Adipocyte (in vitro differentiated cells): Measurements from ENCODE around the gene THBS2.
"Not testable (repeated sequence)": the region's sequence is repeated elsewhere in the genome, so short reads cannot be mapped to it uniquely, and the experiment has no call there.

Experiments
- DNase-seq: peaks from one replicate; pipeline ENCODE4 v3.0.0-alpha.2; 2015; ENCODE audit warnings: low read depth
- H3K27me3 ChIP-seq: replicated peaks from 2 replicates; pipeline ENCODE4 v1.7.0; 2013; ENCODE audit warnings: mild to moderate bottlenecking, low read length, moderate library complexity; ENCODE audit not compliant: control insufficient read depth, insufficient read depth
- H3K36me3 ChIP-seq: 2 replicates; pipeline ENCODE4 v1.7.0; 2013; ENCODE audit warnings: low read length, mild to moderate bottlenecking, moderate library complexity; ENCODE audit not compliant: control insufficient read depth, insufficient read depth, severe bottlenecking
- H3K4me1 ChIP-seq: 2 replicates; pipeline ENCODE4 v1.7.0; 2013; ENCODE audit warnings: mild to moderate bottlenecking, low read length, moderate library complexity; ENCODE audit not compliant: control insufficient read depth, insufficient read depth
- H3K4me3 ChIP-seq: 2 replicates; pipeline ENCODE4 v1.7.0; 2013; ENCODE audit warnings: mild to moderate bottlenecking, low read length, moderate library complexity
- H3K9ac ChIP-seq: 2 replicates; pipeline ENCODE4 v1.7.0; 2013; ENCODE audit warnings: mild to moderate bottlenecking, low read length, moderate library complexity
- H3K9me3 ChIP-seq: 2 replicates; pipeline ENCODE4 v1.7.0; 2013; ENCODE audit warnings: mild to moderate bottlenecking, low read length, moderate library complexity; ENCODE audit not compliant: control insufficient read depth

The THBS2 gene

DNA sequence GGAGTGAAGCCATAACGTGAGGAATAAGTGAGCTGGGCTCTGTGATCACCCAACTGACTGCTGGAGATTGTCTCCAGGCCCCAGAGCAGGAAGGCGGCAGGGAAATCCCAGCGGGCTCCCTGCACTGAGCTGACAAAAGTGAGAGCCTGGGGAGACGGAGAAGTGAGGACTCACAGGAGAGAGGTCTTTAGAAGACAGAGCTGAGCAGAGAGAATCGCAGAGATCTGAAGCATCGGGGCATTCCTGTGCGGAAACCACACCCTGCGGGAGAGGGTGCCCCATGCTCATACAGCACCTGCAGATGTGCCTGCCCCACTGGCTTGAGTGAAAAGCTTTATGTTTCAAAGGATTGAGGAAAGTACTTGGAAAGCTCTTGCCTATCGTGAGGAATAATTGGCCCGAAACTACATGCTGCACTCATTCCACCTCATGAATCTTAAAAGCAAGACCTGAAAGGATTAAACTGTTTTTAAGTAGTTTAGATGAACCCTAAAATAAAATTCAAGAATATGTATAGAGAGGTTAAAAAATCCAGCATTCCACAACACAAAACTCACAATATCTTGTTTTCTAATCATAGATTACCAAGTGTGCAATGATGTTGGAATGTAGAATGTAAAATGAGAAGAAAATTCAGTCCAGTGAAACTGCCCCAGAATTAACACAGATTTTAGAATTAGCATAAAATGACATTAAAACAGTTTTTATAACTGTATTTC is 17.7 kb upstream of the THBS2 start:
- H3K9me3 ChIP-seq, result no peaks in the 10 kb centered on the region
- H3K4me3 ChIP-seq, result no peak overlapping the region
- peaks cover 35% of the 10 kb centered on the region for H3K4me1 ChIP-seq
- H3K36me3 ChIP-seq, result no peaks in the 10 kb centered on the region
- H3K9ac ChIP-seq, result no peak overlapping the region
- no peaks in the 10 kb centered on the region for H3K27me3 ChIP-seq
- DNase-seq, result peak; percentile 53

DNA sequence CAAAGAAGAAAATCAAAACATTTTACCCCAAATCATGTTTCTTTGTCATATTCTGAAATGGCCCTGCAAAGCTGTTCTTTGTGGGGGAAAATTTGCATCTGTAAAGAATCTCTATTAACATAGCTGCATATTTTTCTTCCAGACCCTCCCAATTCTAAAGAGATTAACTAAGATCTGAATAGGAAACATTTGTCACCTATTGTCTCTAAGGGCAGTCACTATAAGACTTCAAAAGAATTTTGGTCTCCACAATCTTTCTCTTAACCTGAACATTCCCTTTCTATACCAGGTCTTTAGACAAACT is 16.4 kb upstream of the THBS2 start:
- not testable (repeated sequence) for DNase-seq, H3K36me3 ChIP-seq, H3K9me3 ChIP-seq, H3K27me3 ChIP-seq
- Histone ChIP-seq H3K4me1 (peaks cover 36% of the 10 kb centered on the region), H3K9ac (peak overlapping the region; percentile 47), H3K4me3 (peak overlapping the region; percentile 10)

- Histone ChIP-seq H3K9ac (peak overlapping the region; percentile 47), H3K4me3 (peak overlapping the region; percentile 10), H3K9me3 (no peaks in the 10 kb centered on the region), H3K4me1 (peaks cover 36% of the 10 kb centered on the region), H3K36me3 (no peaks in the 10 kb centered on the region), H3K27me3 (no peaks in the 10 kb centered on the region)
- DNase-seq, result peak; percentile 65
These were observed 15.8 kb upstream of the THBS2 start for GRCh38 chr6:169269180-169270076.

GRCh38 chr6:169268276-169268675 is 14.6 kb upstream of the THBS2 start:
- Histone ChIP-seq H3K9ac (peak overlapping the region; percentile 4), H3K4me3 (no peak overlapping the region), H3K36me3 (no peaks in the 10 kb centered on the region), H3K4me1 (peaks cover 36% of the 10 kb centered on the region), H3K27me3 (no peaks in the 10 kb centered on the region), H3K9me3 (no peaks in the 10 kb centered on the region)
- no peak for DNase-seq

- no peaks in the 10 kb centered on the region for H3K9me3 ChIP-seq
- no peak overlapping the region for H3K4me3 ChIP-seq
- DNase-seq, result peak; percentile 48
- no peaks in the 10 kb centered on the region for H3K36me3 ChIP-seq
- H3K27me3 ChIP-seq, result no peaks in the 10 kb centered on the region
- peaks cover 36% of the 10 kb centered on the region for H3K4me1 ChIP-seq
- H3K9ac ChIP-seq, result no peak overlapping the region
These were observed 13.3 kb upstream of the THBS2 start for GRCh38 chr6:169266746-169267591.

- no peaks in the 10 kb centered on the region for H3K36me3 ChIP-seq
- H3K27me3 ChIP-seq, result no peaks in the 10 kb centered on the region
- no peak overlapping the region for H3K4me3 ChIP-seq
- no peaks in the 10 kb centered on the region for H3K9me3 ChIP-seq
- peaks cover 36% of the 10 kb centered on the region for H3K4me1 ChIP-seq
- DNase-seq, result no peak
- H3K9ac ChIP-seq, result no peak overlapping the region
These were observed 12.6 kb upstream of the THBS2 start for GRCh38 chr6:169266261-169266660.

- DNase-seq, result no peak
- peaks cover 36% of the 10 kb centered on the region for H3K4me1 ChIP-seq
- H3K36me3 ChIP-seq, result no peaks in the 10 kb centered on the region
- no peaks in the 10 kb centered on the region for H3K9me3 ChIP-seq
- no peak overlapping the region for H3K4me3 ChIP-seq
- H3K27me3 ChIP-seq, result no peaks in the 10 kb centered on the region
- H3K9ac ChIP-seq, result no peak overlapping the region
These were observed 12.0 kb upstream of the THBS2 start for GRCh38 chr6:169265486-169266131.

DNA sequence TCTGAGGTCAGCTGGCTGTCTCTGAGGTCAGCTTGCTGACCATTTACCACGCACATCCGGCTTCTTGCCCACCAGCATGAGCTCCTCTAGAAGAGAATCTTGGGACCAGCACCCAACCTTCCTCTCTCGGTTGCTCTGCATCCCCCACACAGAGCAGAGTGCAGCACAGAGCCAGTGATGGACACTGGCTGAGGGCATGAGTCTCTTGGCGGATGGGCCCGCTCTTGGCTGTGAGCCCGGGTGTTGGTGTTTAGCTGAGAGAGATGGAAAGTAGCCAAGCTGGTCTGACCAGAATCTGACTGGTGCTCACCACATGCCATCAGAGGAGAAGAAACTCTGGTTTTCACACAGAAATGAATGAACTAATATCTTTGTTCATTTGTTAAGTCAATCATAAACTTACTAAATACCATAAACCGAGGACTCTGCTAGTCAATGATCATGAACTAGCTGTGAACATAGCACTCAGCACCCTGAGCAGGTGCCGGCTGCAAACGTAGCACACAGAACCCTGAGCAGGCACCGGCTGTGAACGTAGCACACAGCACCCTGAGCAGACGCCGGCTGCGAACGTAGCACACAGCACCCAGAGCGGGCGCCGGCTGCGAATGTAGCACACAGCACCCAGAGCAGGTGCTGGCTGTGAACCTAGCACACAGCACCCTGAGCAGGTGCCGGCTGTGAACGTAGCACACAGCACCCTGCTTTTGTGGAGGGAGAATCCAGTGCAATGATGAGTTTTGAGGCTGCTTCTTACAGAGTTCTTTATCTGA is 10.4 kb upstream of the THBS2 start:
- Histone ChIP-seq H3K9me3 (no peaks in the 10 kb centered on the region), H3K27me3 (no peaks in the 10 kb centered on the region), H3K36me3 (no peaks in the 10 kb centered on the region), H3K4me3 (no peak overlapping the region), H3K9ac (no peak overlapping the region), H3K4me1 (peaks cover 22% of the 10 kb centered on the region)
- DNase-seq, result no peak

DNA sequence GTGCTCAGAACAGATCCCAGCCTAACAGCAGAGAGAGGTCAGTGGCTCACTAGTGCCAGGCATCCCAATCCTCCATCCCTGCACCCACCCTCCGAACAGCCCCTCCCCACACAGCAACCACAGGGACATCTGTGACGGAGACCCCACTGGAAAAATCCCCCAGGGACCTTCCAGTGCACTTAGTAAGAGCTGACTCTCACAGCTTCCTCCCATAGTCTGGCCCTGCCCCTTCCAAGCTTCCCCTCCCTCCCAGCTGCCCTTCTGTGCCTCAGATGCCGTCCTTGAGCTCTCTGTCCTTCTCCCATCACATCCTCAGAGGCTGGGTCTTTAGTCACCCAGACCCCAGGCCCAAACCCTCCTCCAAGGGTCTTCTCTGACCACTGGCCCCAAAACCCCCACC is 9.7 kb upstream of the THBS2 start:
- no peaks in the 10 kb centered on the region for H3K9me3 ChIP-seq
- H3K36me3 ChIP-seq, result no peaks in the 10 kb centered on the region
- no peak overlapping the region for H3K4me3 ChIP-seq
- no peak overlapping the region for H3K9ac ChIP-seq
- DNase-seq, result no peak
- no peaks in the 10 kb centered on the region for H3K27me3 ChIP-seq
- peaks cover 19% of the 10 kb centered on the region for H3K4me1 ChIP-seq

DNA sequence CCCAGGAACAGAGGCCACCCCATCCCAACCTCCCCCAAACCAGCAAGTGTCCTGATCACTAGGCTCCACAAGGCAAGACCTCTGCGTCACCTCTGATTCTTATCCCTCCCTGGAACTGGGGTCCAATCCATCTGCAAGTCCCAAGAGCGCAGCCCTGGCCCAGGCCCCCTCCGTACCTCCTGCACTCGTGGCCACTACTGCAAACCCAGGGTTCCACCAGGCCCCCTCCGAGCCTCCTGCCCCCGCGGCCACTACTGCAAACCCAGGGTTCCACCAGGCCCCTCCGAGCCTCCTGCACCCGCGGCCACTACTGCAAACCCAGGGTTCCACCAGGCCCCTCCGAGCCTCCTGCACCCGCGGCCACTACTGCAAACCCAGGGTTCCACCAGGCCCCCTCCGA is 9.0 kb upstream of the THBS2 start:
- H3K4me3 ChIP-seq, H3K9ac ChIP-seq, H3K9me3 ChIP-seq, DNase-seq, H3K27me3 ChIP-seq, H3K36me3 ChIP-seq: not testable (repeated sequence)
- H3K4me1 ChIP-seq, result peaks cover 13% of the 10 kb centered on the region
